HG03060 (cell line): ENCODE data around the gene IPO4.
A peak's percentile ranks its signal among the peaks of the same experiment; 100 is the strongest.
"Not testable (repeated sequence)": the region's sequence is repeated elsewhere in the genome, so short reads cannot be mapped to it uniquely, and the experiment has no call there.

Source experiments
- ATAC-seq: cut with Tn5 transposase; IDR thresholded peaks from one replicate; pipeline ENCODE4 v1.9.1; 2021; ENCODE audit warnings: low read depth, moderate number of reproducible peaks; ENCODE audit not compliant: unreplicated experiment

Gene IPO4

DNA sequence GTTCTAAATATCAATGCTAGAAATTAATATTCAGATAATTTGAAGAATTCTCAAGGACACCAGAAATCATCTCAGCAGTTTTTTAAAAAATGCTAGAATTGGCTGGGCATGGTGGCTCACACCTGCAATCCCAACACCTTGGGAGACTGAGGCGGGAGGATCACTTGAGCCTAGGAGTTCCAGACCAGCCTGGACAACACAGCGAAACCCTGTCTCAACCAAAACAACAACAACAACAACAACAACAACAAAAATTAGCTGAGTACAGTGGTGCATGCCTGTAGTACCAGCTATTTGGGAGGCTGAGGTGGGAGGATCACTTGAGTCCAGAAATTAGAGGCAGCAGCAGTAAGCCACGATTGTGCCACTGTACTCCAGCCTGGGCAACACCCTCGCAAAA is 30.5 kb upstream of the IPO4 start:
- ATAC-seq, result no peak

DNA sequence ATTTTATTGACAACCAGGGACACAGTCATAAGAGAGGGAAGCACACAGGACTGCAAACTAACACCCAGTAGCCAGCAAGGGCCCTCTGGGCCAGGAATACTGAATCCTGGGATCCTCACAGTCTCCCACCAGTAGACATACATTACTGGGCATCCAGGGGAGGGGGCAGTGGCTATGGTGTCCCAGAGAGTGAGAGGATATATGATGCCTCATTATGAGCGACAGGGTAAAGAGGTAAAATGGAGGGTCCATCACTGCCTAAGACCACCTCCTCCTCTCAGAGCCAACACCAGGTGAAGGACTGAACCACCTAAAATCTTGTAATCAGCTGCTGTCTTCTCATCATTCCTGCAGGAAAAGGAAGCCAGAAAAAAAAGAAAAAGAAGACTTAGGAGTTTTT is 28.3 kb upstream of the IPO4 start:
- ATAC-seq, result not testable (repeated sequence)

- ATAC-seq, result no peak
Measured at GRCh38 chr14:24216345-24216699, 27.7 kb upstream of the IPO4 start.

DNA sequence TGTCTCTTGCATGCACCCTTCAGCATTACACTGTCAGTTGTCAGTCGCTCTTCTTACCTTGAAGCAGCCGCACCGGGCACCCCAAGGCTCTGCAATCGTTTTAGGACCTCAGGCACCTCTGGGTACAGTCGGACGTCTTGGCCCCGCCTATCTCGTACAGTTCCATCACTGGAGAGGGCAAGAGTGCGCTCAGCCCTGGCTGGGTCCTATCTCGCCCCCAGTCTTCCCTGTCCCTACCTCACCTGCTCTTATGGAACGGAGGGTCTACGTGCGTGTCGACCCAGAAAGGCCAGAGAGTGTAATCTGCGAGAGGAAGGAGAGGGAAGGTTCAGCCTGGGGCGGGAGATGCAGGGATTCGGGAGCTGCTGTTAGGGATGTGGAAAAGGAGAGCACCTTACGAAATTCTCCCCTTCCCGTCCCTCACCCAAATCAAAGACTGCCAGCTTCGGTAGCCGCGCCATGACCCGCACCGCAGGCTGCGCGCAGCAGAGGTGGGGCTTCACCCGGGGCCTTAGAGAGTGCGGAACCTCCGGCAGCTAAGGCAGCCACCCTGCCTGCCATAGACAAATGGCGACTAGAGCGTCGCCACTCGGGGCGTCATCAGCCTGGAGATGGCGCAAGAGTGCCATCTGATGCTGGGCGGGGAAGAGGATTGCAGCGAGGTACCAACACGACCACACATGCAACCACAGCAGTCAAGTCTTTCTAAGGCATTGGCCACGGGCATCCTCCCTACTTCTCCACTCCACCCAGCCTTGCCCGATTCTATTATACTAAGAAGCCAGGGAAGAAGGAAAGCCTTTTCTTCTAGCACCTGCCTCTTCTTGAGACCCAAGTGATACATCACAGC is 27.1 kb upstream of the IPO4 start, which contains the start of gene MDP1:
MDP1 (minus strand) TSS at position 572 of the 850 bp plus-strand sequence; CDS start at position 461, 111 bp downstream.
- peak; percentile 44 for ATAC-seq

DNA sequence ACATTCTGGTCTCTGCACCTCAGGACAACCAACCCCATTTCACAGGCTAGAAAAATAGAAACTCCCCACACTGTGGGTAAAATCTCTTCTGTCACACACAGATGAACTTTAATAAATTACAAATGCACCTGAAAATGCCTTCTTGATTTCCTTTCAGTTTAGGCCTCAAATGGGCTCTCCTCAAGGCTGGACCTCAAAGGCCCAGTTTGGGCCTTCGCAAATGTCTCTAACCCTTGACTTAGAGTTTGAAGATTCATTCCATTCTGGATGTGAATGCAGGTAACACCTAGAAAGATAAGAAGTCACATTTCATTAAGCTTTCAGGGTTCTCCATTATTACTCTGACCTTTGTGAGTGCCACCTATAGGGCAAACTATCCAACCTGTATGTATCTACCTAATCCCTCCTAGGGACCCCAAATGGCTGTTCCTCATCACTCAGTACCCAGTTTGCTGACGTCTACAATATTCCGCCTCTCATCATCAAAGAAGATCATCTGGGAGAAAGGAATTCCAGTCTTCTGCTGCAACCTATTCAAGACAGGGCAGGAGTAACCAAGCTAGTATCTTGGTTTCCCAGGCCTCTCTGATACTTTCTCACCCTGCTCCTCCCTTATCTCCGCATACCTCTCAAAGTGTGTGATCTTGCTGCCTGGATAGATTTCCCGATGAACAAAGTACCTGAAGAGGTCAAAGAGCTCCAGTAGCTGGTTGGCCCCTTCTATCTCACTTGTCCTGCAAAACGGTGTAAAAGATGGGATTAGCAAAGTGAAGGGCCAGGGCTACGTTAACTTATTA is 25.4 kb upstream of the IPO4 start:
- no peak for ATAC-seq

DNA sequence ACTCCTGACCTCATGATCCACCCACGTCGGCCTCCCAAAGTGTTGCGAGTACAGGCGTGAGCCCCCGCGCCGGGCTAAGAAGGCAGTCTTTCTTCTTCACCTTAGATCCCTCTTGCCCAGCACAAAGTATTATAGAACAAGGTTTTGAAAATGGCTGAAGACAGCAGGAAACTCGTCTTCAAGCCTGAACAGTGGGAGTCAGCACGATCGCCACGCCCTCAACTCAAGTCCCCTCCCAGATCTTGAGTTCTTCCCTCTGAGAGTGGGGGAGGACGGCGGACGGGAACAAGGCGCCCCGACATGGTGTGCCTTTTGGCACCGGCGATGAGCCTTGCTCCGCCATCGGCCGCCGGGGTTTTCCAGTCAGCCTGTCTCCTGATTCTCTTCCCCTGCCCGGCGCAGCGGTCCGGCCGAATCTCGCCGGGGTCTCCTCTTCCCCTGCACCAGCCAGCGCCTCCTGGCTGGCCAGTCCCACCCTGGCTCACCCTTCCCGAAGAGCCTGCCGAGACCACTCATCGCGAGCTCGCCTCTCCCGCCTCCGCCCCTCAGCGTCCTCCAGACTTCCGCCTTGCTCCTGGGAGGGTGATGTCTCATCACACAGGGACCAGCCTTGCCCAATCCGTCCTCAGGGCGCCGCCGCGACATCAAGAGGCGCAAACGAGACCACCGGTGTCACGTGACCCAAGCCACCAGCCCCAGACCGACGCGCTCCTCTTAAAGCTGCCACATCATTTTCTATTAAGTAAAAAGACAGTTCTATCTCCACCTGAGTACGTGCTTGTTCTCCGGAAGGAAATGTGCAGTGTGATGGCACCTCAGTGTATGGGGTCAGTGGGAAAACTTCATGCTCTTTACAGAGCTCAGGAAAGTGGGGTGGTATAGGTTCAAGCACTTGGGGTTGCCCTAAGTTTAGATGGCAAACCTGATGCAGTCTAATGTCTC is 24.6 kb upstream of the IPO4 start, which contains the start of gene CHMP4A:
CHMP4A (minus strand) TSS at position 565 of the 942 bp plus-strand sequence; CDS start at position 516, 49 bp downstream.
- peak; percentile 62 for ATAC-seq

- no peak for ATAC-seq
Measured at GRCh38 chr14:24211311-24211710, 22.7 kb upstream of the IPO4 start.

GRCh38 chr14:24207625-24208024 is 19.0 kb upstream of the IPO4 start:
- no peak for ATAC-seq

- no peak for ATAC-seq
Measured at GRCh38 chr14:24207104-24207551, 18.5 kb upstream of the IPO4 start.

- ATAC-seq, result no peak
Measured at GRCh38 chr14:24206260-24207103, 17.9 kb upstream of the IPO4 start.

DNA sequence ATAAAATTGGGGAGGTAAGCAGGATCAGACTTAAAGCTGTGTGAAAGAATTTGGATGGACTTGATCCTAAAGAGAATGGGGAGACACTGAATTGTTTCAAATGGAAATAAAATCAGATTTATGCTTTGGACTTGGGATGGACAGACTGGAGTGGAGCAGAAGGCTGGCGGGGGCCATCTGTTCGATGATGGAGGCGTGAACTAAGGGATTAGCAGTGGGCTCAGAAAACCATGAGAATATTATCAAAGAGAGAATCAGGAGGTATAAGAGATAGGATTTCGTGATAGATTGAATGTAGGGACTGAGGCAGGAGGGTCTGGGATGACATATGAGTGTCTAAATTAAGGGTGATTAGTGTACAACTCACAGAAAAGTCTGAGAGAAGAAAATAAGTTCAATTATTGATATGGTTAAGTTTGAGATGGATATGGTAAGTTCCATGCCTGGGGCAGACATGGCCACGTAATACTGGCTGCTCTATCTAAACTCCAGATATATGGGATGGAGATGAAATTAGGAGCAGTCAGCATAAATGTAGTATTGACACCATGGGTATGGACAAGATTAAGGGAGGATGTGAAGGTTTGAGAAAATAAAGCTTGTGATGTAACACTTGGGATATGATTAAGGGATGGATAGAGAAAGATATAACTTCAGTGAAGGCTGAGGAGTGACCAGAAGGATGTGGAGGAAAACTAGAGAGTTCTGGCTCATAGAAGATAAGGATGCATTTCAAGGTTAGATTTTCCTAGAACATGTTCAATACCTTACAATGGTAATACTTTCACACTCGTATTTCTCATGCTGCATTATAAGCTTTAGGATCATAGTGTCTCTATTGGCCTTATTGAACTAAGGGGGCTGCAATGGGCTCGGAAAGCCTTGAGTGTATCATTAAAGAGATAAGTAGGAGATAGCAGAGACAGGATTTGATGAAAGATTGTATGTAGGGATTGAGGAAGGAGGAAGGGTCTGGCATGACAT is 15.8 kb upstream of the IPO4 start:
- ATAC-seq, result no peak

DNA sequence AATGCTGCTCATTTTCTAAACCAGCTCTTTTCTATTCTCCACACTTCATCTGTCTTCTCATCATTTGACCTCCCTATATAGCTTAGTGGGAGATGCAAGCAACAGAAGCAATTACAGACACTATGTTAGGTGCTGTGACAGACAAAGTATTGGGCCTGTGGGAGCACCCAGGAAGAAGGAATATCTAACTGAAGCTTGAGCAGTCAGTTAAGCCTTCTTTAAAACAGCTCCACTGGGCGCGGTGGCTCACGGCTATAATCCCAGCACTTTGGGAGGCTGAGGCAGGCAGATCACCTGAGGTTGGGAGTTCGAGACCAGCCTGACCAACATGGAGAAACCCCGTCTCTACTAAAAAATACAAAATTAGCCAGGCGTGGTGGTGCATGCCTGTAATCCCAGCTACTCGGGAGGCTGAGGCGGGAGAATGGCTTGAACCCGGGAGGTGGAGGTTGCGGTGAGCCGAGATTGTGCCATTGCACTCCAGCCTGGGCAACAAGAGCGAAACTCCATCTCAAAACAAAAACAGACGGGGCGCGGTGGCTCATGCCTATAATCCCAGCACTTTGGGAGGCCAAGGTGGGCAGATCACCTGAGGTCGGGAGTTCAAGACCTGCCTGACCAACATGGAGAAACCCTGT is 14.8 kb upstream of the IPO4 start:
- ATAC-seq, result not testable (repeated sequence)

GRCh38 chr14:24202538-24202937 is 13.9 kb upstream of the IPO4 start:
- ATAC-seq, result not testable (repeated sequence)

- no peak for ATAC-seq
Measured at GRCh38 chr14:24198814-24199524, 10.4 kb upstream of the IPO4 start.

GRCh38 chr14:24197056-24197450 is 8.4 kb upstream of the IPO4 start:
- ATAC-seq, result no peak

GRCh38 chr14:24196071-24197055 is 7.7 kb upstream of the IPO4 start:
- no peak for ATAC-seq
